Breast epithelium (tissue), 4 donors: Measurements from ENCODE around the gene P2RX1. TPM values are rescaled to one million over a fixed set of nuclear protein-coding genes. Genes with fewer than 3 reads are reported as not detected.
A peak's percentile ranks its signal among the peaks of the same experiment; 100 is the strongest.

Experiments used
- DNase-seq, 2 donors: peaks; one replicate each; pipeline ENCODE4 v3.0.0-alpha.2; 2019; ENCODE audit warnings: low spot score in 2 of 2
- H3K27ac ChIP-seq, 2 donors: fragments of 200-600 bp; sonication (generic) in 1 of 2; one replicate each; pipeline ENCODE4 v1.5.1; 2016 to 2019; ENCODE audit warnings: mild to moderate bottlenecking in 1 of 2
- H3K27me3 ChIP-seq, 2 donors: fragments of 200-600 bp; sonication (generic) in 1 of 2; one replicate each; pipeline versions ENCODE4 v1.5.1 to v1.6.0; 2017 to 2019; ENCODE audit warnings: control low read depth in 1 of 2, mild to moderate bottlenecking in 1 of 2
- H3K36me3 ChIP-seq: fragments of 200-600 bp; one replicate; pipeline ENCODE4 v1.5.1; 2019
- H3K4me1 ChIP-seq, 2 donors: fragments of 200-600 bp; sonication (generic); one replicate each; pipeline ENCODE4 v1.5.1; 2016 to 2019; ENCODE audit warnings: control low read depth in 1 of 2
- H3K4me3 ChIP-seq, 3 donors: fragments of 200-600 bp; sonication (generic); 1 replicate in 2 of 3; 2 replicates in 1 of 3; pipeline ENCODE4 v1.5.1; 2016 to 2019; ENCODE audit warnings: mild to moderate bottlenecking in 3 of 3, moderate library complexity in 2 of 3
- H3K9me3 ChIP-seq, 2 donors: fragments of 200-600 bp; sonication (generic) in 1 of 2; one replicate each; pipeline ENCODE4 v1.5.1; 2016 to 2019; ENCODE audit warnings: control low read depth in 1 of 2
- POLR2A ChIP-seq: fragments of 450-650 bp; IDR thresholded peaks from one replicate; pipeline ENCODE4 v1.6.1; 2016; ENCODE audit warnings: antibody characterized with exemption, mild to moderate bottlenecking, moderate library complexity
- POLR2AphosphoS5 ChIP-seq, 3 donors: sonication (generic); formaldehyde crosslinking; IDR thresholded peaks; one replicate each; pipeline ENCODE4 v1.6.1; 2017; ENCODE audit warnings: antibody characterized with exemption in 3 of 3
- intact Hi-C: fragments of 100-400 bp; cut with DNase I; formaldehyde crosslinking; loops from one replicate; pipeline ENCODE4 v1.15.1; 2023; ENCODE audit warnings: low total_unique reads
- total RNA-seq, 3 donors: library from RNA; depleted of rRNA; stranded (reverse); fragments of >200 nt; gene quantifications; one replicate each; pipeline ENCODE4 v1.1.0, GENCODE V29; 2016
- TF ChIP-seq, protein P1 (sequence below), 3 donors: fragments of 450-650 bp; IDR thresholded peaks; one replicate each; pipeline ENCODE4 v1.5.1; 2016 to 2017; ENCODE audit warnings: antibody characterized with exemption in 3 of 3, mild to moderate bottlenecking in 3 of 3, moderate library complexity in 3 of 3

Gene P2RX1
- total RNA-seq, 3 donors from 2014 or later = 1.2 to 3.5 (median 2.0) TPM

DNA sequence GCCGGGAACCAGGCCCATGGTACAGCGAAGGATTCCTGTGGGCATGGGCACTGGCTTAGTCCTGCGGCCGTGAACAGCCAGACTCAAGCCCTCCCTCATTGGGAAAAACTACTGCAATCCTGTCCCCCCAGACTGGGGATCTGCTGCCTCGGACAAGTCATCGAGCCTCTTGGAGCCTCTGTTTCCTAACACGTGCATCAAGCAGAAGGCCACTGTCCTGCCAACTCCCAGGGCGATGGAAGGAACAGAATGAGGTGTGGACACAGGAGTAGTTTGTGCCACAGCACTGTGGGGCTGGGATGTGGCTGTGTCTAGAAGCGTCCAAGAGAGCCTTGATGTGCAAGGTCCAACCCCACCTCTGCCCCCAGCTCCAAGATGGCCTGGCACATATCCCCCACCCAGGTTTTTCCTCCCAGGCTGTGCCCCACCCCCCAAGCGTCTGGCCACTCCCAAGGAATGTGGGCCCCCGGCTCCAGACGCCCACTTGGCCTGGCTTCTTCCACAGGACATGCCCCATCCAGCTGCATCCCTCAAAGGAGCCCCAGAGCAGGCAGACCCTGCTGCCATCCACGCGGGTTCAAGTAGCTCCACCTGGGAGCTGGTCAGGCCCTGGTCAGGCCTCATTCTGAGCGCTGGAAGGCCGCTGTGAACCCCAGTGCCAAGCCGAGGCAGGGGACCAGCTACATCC lies 26.8 kb downstream of the P2RX1 start:
- Histone ChIP-seq H3K4me3 (peak overlapping the region in 1 of 3 donors; percentile 15), H3K36me3 (no peaks in the 10 kb centered on the region), H3K9me3 (no peaks in the 10 kb centered on the region), H3K27me3 (no peaks in the 10 kb centered on the region), H3K4me1 (peaks cover 22 to 27% of the 10 kb centered on the region in 2 donors), H3K27ac (peak overlapping the region; percentile 87 to 92)
- intact Hi-C loops = no loop called here
- no peak for TF ChIP-seq POLR2A
- no peak for DNase-seq

DNA sequence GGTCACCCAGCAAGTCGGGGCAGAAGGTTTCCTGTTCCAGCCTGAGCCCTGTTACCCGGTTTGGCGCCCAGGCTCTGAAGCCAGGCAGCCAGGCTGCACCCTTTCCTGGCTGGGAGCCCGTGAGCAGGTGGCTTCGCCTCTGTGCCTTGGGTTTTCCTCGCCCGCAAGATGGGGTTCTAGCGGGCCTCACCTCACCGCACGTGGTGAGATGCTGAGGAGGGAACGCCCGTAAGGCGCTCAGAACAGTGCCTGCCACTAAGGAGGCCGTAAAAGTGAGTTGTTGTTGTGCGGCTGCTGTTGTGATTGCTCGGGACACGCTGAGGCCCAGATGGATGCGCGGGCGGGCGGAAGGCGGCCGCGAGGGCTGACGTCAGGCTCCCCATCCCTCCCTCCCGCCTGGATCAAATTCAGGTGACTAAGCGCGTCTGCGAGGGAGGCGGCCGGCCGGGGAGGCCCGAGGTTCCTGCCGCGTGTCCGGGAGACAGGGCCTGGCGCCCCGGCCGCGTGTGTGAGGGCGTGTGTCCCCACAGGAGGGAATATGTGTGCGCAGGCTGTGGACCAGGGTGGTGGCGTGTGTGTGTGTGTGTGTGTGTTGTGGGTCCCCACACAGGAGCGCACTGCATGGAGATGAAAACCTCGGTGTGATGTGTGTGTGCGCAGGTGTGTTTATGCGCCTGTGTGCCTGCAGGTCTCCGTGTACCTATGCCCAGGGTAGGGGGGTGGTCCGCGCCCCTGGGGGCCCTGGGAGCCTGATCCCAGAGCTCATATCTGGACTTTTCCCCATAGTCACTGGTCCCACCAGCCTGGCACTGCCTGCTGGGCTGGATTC lies 27.7 kb downstream of the P2RX1 start:
- Histone ChIP-seq H3K27me3 (no peaks in the 10 kb centered on the region), H3K4me3 (peak overlapping the region in 2 of 3 donors; percentile 2 to 36), H3K9me3 (no peaks in the 10 kb centered on the region), H3K36me3 (no peaks in the 10 kb centered on the region), H3K4me1 (peaks cover 16 to 27% of the 10 kb centered on the region in 2 donors), H3K27ac (peak overlapping the region; percentile 87 to 92)
- TF ChIP-seq, protein P1, sequence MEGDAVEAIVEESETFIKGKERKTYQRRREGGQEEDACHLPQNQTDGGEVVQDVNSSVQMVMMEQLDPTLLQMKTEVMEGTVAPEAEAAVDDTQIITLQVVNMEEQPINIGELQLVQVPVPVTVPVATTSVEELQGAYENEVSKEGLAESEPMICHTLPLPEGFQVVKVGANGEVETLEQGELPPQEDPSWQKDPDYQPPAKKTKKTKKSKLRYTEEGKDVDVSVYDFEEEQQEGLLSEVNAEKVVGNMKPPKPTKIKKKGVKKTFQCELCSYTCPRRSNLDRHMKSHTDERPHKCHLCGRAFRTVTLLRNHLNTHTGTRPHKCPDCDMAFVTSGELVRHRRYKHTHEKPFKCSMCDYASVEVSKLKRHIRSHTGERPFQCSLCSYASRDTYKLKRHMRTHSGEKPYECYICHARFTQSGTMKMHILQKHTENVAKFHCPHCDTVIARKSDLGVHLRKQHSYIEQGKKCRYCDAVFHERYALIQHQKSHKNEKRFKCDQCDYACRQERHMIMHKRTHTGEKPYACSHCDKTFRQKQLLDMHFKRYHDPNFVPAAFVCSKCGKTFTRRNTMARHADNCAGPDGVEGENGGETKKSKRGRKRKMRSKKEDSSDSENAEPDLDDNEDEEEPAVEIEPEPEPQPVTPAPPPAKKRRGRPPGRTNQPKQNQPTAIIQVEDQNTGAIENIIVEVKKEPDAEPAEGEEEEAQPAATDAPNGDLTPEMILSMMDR (IDR thresholded peaks at IDR 0.05) = no peak
- TF ChIP-seq POLR2AphosphoS5 (IDR thresholded peaks at IDR 0.05) = peak in 2 of 3 donors; percentile 57 to 63
- intact Hi-C loops = no loop called here
- peak; percentile 68 to 81 for DNase-seq

DNA sequence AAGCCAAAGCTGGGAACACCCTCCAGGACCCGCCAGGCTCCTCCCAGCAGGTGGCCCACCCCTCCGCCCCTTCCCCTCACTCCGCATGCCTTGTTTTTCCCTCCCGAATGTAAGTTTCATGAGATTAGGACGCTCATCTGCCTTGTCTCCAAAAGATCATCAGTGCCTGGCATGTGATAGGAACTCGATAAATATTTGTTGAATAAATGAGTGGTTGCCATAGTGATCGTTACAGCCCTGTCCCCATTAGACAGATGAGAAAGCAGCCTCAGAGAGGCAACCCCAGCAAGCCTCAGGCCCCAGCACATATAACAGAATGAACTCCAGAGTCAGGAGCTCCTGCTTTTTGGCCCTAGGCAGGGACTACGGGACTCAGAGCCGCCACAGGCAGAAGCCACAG lies 28.5 kb downstream of the P2RX1 start:
- Histone ChIP-seq H3K4me3 (peak overlapping the region in 1 of 3 donors; percentile 36), H3K9me3 (no peaks in the 10 kb centered on the region), H3K36me3 (no peaks in the 10 kb centered on the region), H3K4me1 (peaks cover 14 to 27% of the 10 kb centered on the region in 2 donors), H3K27me3 (no peaks in the 10 kb centered on the region), H3K27ac (peak overlapping the region; percentile 87 to 92)
- DNase-seq = no peak
- intact Hi-C loops = no loop called here
- TF ChIP-seq POLR2A (no peak), POLR2AphosphoS5 (IDR thresholded peaks at IDR 0.05) (no peak)
- TF ChIP-seq, protein P1 (IDR thresholded peaks at IDR 0.05) = no peak

DNA sequence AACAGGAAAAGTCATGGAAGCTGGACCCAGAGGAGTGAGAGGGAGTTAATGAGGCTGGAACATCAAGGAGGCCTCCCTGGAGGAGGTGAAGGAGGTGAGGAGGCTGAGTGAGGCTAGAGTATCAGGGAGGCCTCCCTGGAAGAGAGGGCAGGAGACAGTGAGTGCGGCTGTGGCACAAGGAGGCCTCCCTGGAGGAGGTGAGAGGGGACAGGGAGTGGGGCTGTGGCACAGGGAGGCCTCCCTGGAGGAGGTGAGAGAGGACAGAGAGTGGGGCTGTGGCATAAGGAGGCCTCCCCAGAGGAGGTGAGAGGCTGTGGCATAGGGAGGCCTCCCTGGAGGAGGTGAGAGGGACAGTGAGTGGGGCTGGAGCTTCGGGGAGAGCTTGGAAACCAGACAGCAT lies 28.9 kb downstream of the P2RX1 start:
- intact Hi-C loops = no loop called here
- Histone ChIP-seq H3K27ac (peak overlapping the region; percentile 87 to 92), H3K4me3 (no peak overlapping the region), H3K27me3 (no peaks in the 10 kb centered on the region), H3K36me3 (no peaks in the 10 kb centered on the region), H3K9me3 (no peaks in the 10 kb centered on the region), H3K4me1 (peaks cover 14 to 27% of the 10 kb centered on the region in 2 donors)
- TF ChIP-seq, protein P1 (IDR thresholded peaks at IDR 0.05) = no peak
- no peak for TF ChIP-seq POLR2A
- no peak for TF ChIP-seq POLR2AphosphoS5 (IDR thresholded peaks at IDR 0.05)
- no peak for DNase-seq

DNA sequence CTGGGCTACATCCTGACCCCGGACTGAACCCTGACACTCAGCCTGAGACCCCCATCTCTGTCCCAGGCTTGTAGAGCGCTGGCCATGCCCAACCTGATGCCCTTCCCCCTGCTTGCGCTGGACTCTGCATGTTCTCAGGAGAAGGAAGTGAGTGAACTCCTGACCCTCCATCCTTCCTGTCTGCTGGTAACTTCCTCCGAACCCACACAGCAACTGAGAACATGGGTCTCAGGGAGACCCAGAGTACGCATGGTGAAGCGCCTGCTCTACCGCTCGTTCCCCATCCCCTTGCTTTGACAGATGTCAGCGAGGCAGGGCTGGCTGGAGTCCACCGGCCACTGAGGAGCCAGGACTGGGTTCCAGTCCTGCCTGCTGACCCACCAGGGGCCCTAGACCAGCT lies 29.5 kb downstream of the P2RX1 start:
- intact Hi-C loops = no loop called here
- no peaks in the 10 kb centered on the region for H3K9me3 ChIP-seq
- H3K36me3 ChIP-seq = no peaks in the 10 kb centered on the region
- peaks cover 14 to 23% of the 10 kb centered on the region in 2 donors for H3K4me1 ChIP-seq
- TF ChIP-seq POLR2A (no peak), POLR2AphosphoS5 (IDR thresholded peaks at IDR 0.05) (no peak)
- TF ChIP-seq, protein P1 (IDR thresholded peaks at IDR 0.05) = no peak
- no peaks in the 10 kb centered on the region for H3K27me3 ChIP-seq
- no peak overlapping the region for H3K4me3 ChIP-seq
- no peak for DNase-seq
- peak overlapping the region; percentile 87 to 92 for H3K27ac ChIP-seq
